Liver (tissue), 9 donors: ENCODE data around the gene GRK6. TPM values are rescaled to one million over a fixed set of nuclear protein-coding genes. Genes with fewer than 3 reads are reported as not detected.

Experiments
- DNase-seq: peaks from one replicate; pipeline ENCODE4 v3.0.0-alpha.2; 2017; ENCODE audit warnings: low spot score
- H3K27ac ChIP-seq, 2 donors: one replicate each; pipeline ENCODE4 v1.7.0; 2013; ENCODE audit warnings: inconsistent platforms in 2 of 2, low read length in 2 of 2, control low read depth in 1 of 2, low read depth in 1 of 2, mild to moderate bottlenecking in 1 of 2
- H3K27me3 ChIP-seq, 4 donors: one replicate each; pipeline versions ENCODE4 v1.6.1 to v1.7.0; 2013; ENCODE audit warnings: low read length in 3 of 4, inconsistent platforms in 1 of 4, mild to moderate bottlenecking in 1 of 4, moderate library complexity in 1 of 4; ENCODE audit not compliant: control insufficient read depth in 4 of 4, insufficient read depth in 4 of 4
- H3K36me3 ChIP-seq, 4 donors: one replicate each; pipeline versions ENCODE4 v1.6.1 to v1.7.0; 2013; ENCODE audit warnings: low read length in 3 of 4, mild to moderate bottlenecking in 3 of 4, low read depth in 1 of 4, moderate library complexity in 1 of 4; ENCODE audit not compliant: control insufficient read depth in 4 of 4, insufficient read depth in 3 of 4
- H3K4me1 ChIP-seq, 4 donors: one replicate each; pipeline versions ENCODE4 v1.6.1 to v1.7.0; 2013; ENCODE audit warnings: low read length in 3 of 4, mild to moderate bottlenecking in 3 of 4, moderate library complexity in 1 of 4; ENCODE audit not compliant: control insufficient read depth in 4 of 4, insufficient read depth in 4 of 4
- H3K4me3 ChIP-seq, 3 donors: one replicate each; pipeline versions ENCODE4 v1.6.1 to v1.7.0; 2013; ENCODE audit warnings: low read length in 3 of 3, control low read depth in 1 of 3, low read depth in 1 of 3, mild to moderate bottlenecking in 1 of 3
- H3K9ac ChIP-seq, 2 donors: one replicate each; pipeline ENCODE4 v1.7.0; 2013; ENCODE audit warnings: low read length in 2 of 2, mild to moderate bottlenecking in 2 of 2, moderate library complexity in 2 of 2, control low read depth in 1 of 2, low read depth in 1 of 2
- H3K9me3 ChIP-seq, 4 donors: one replicate each; pipeline versions ENCODE4 v1.6.1 to v1.7.0; 2013; ENCODE audit warnings: low read length in 3 of 4; ENCODE audit not compliant: control insufficient read depth in 4 of 4
- ATF3 ChIP-seq: IDR thresholded peaks from 2 replicates; pipeline ENCODE4 v1.6.1; 2016; ENCODE audit warnings: antibody characterized with exemption
- CTCF ChIP-seq: fragments of 150-350 bp; IDR thresholded peaks from 2 replicates; pipeline ENCODE4 v1.5.1; 2017; ENCODE audit warnings: improper control_type of control experiment, low read depth, low read length; ENCODE audit not compliant: missing input control
- EGR1 ChIP-seq, 2 donors: IDR thresholded peaks; 2 replicates each; pipeline ENCODE4 v1.6.1; 2016 to 2018; ENCODE audit warnings: antibody characterized with exemption in 2 of 2, low read depth in 2 of 2
- FOXA1 ChIP-seq: IDR thresholded peaks from 2 replicates; pipeline ENCODE4 v1.6.1; 2016; ENCODE audit warnings: antibody characterized with exemption
- FOXA2 ChIP-seq: IDR thresholded peaks from 2 replicates; pipeline ENCODE4 v1.6.1; 2016; ENCODE audit warnings: antibody characterized with exemption
- GABPA ChIP-seq, 2 donors: IDR thresholded peaks in 1 of 2; conservative IDR thresholded peaks in 1 of 2; 2 replicates each; pipeline ENCODE4 v1.6.1; 2016; ENCODE audit warnings: antibody characterized with exemption in 2 of 2, mild to moderate bottlenecking in 1 of 2, moderate library complexity in 1 of 2
- HNF4A ChIP-seq, 2 donors: conservative IDR thresholded peaks; 2 replicates each; pipeline ENCODE4 v1.6.1; 2016; ENCODE audit warnings: antibody characterized with exemption in 2 of 2, mild to moderate bottlenecking in 2 of 2
- HNF4G ChIP-seq: IDR thresholded peaks from 2 replicates; pipeline ENCODE4 v1.6.1; 2016; ENCODE audit warnings: antibody characterized with exemption
- JUND ChIP-seq, 2 donors: IDR thresholded peaks; 2 replicates each; pipeline ENCODE4 v1.6.1; 2016; ENCODE audit warnings: antibody characterized with exemption in 2 of 2
- MAX ChIP-seq: IDR thresholded peaks from 2 replicates; pipeline ENCODE4 v1.6.1; 2016; ENCODE audit warnings: antibody characterized with exemption
- NR2F2 ChIP-seq: IDR thresholded peaks from 2 replicates; pipeline ENCODE4 v1.6.1; 2016; ENCODE audit warnings: antibody characterized with exemption
- REST ChIP-seq: IDR thresholded peaks from 2 replicates; pipeline ENCODE4 v1.6.1; 2016; ENCODE audit warnings: antibody characterized with exemption, mild to moderate bottlenecking
- RXRA ChIP-seq, 2 donors: IDR thresholded peaks; 2 replicates each; pipeline ENCODE4 v1.6.1; 2017 to 2018; ENCODE audit warnings: antibody characterized with exemption in 2 of 2, mild to moderate bottlenecking in 1 of 2
- SP1 ChIP-seq: IDR thresholded peaks from 2 replicates; pipeline ENCODE4 v1.6.1; 2018; ENCODE audit warnings: antibody characterized with exemption, mild to moderate bottlenecking
- TAF1 ChIP-seq: conservative IDR thresholded peaks from 2 replicates; pipeline ENCODE4 v1.6.1; 2016; ENCODE audit warnings: antibody characterized with exemption, mild to moderate bottlenecking
- YY1 ChIP-seq: IDR thresholded peaks from 2 replicates; pipeline ENCODE4 v1.6.1; 2016; ENCODE audit warnings: antibody characterized with exemption, mild to moderate bottlenecking
- ZBTB33 ChIP-seq: IDR thresholded peaks from 2 replicates; pipeline ENCODE4 v1.6.1; 2016; ENCODE audit warnings: antibody characterized with exemption
- WGBS: extraction: QIAGEN DNeasy Blood & Tissue Kit; methylation state at CpG from one replicate; pipeline ENCODE4 v1.1.7; 2013; 5-methylcytosine and 5-hydroxymethylcytosine counted together
- polyA plus RNA-seq, 2 donors: library from polyadenylated mRNA; stranded (reverse) in 1 of 2; unstranded in 1 of 2; fragments of 200-250 nt in 1 of 2; fragments of >200 nt in 1 of 2; fragmentation: Nextera tagmentation in 1 of 2; extraction: Ambion mirVana in 1 of 2; gene quantifications; one replicate each; pipeline versions ENCODE4 v1.2.1 to v1.2.3, GENCODE V29; 2013 to 2015
- total RNA-seq, 2 donors: library from RNA; depleted of rRNA; stranded (reverse); fragments of >200 nt; gene quantifications; one replicate each; pipeline ENCODE4 v1.2.3, GENCODE V29; 2014
- donor health status: healthy.
- donor health status: healthy.
- donor health status: healthy.
- donor health status: healthy.
- donor health status: healthy.

GRK6 gene
- total and polyA plus RNA-seq, 4 donors, result 3.1 to 24.0 (median 10.8) TPM

GRCh38 chr5:177423671-177424070 lies 2.8 kb upstream of the GRK6 start:
- no peaks in the 10 kb centered on the region for H3K27me3 ChIP-seq
- H3K4me3 ChIP-seq, result no peak overlapping the region
- H3K4me1 ChIP-seq, result peaks cover 3 to 20% (median 17%) of the 10 kb centered on the region in 4 donors
- WGBS, result 96% methylated on average over 2 of the region's 2 CpGs
- no peak overlapping the region for H3K9ac ChIP-seq
- no peaks in the 10 kb centered on the region for H3K9me3 ChIP-seq
- no peaks in the 10 kb centered on the region for H3K36me3 ChIP-seq
- H3K27ac ChIP-seq, result no peak overlapping the region
- no peak for TF ChIP-seq JUND (IDR thresholded peaks at IDR 0.05)
- no peak for TF ChIP-seq ATF3
- TF ChIP-seq FOXA1, result no peak
- no peak for TF ChIP-seq TAF1
- TF ChIP-seq REST, result no peak
- no peak for TF ChIP-seq GABPA (IDR thresholded peaks at IDR 0.05 in 1 of 2, conservative IDR thresholded peaks at IDR 0.05 in 1 of 2)
- TF ChIP-seq HNF4G, result no peak
- no peak for TF ChIP-seq YY1
- TF ChIP-seq NR2F2, result no peak
- no peak for TF ChIP-seq RXRA (IDR thresholded peaks at IDR 0.05)
- DNase-seq, result no peak

- no peak for TF ChIP-seq FOXA2
- TF ChIP-seq GABPA (IDR thresholded peaks at IDR 0.05 in 1 of 2, conservative IDR thresholded peaks at IDR 0.05 in 1 of 2), result no peak
- TF ChIP-seq TAF1, result no peak
- no peak for TF ChIP-seq EGR1 (IDR thresholded peaks at IDR 0.05; ENCODE audit: low read depth in 2 of 2)
- no peak for TF ChIP-seq YY1
- TF ChIP-seq HNF4G, result no peak
- no peak for TF ChIP-seq CTCF
- TF ChIP-seq ZBTB33, result no peak
- TF ChIP-seq MAX, result no peak
- no peak for TF ChIP-seq RXRA (IDR thresholded peaks at IDR 0.05)
- TF ChIP-seq SP1, result no peak
- TF ChIP-seq JUND (IDR thresholded peaks at IDR 0.05), result no peak
- no peak for TF ChIP-seq NR2F2
- no peak for TF ChIP-seq FOXA1
- TF ChIP-seq ATF3, result no peak
- no peak for TF ChIP-seq HNF4A (conservative IDR thresholded peaks at IDR 0.05)
- no peak for DNase-seq
- Histone ChIP-seq H3K36me3 (no peaks in the 10 kb centered on the region), H3K9ac (peak overlapping the region; percentile 55 to 58), H3K4me1 (peaks cover 3 to 20% (median 17%) of the 10 kb centered on the region in 4 donors), H3K4me3 (peak overlapping the region in 2 of 3 donors; percentile 58 to 60), H3K27me3 (no peaks in the 10 kb centered on the region), H3K27ac (peak overlapping the region; percentile 92 to 95), H3K9me3 (no peaks in the 10 kb centered on the region)
- WGBS, result 53% methylated on average over 13 of the region's 13 CpGs
Observed at GRCh38 chr5:177425196-177425800, 1.2 kb upstream of the GRK6 start.
